GM18508 (cell line): ENCODE results near the gene JOSD1.

Experiments used
- ATAC-seq: cut with Tn5 transposase; IDR thresholded peaks from one replicate; pipeline ENCODE4 v1.9.1; 2021; ENCODE audit warnings: moderate number of reproducible peaks; ENCODE audit not compliant: insufficient read depth, unreplicated experiment

JOSD1 gene

DNA sequence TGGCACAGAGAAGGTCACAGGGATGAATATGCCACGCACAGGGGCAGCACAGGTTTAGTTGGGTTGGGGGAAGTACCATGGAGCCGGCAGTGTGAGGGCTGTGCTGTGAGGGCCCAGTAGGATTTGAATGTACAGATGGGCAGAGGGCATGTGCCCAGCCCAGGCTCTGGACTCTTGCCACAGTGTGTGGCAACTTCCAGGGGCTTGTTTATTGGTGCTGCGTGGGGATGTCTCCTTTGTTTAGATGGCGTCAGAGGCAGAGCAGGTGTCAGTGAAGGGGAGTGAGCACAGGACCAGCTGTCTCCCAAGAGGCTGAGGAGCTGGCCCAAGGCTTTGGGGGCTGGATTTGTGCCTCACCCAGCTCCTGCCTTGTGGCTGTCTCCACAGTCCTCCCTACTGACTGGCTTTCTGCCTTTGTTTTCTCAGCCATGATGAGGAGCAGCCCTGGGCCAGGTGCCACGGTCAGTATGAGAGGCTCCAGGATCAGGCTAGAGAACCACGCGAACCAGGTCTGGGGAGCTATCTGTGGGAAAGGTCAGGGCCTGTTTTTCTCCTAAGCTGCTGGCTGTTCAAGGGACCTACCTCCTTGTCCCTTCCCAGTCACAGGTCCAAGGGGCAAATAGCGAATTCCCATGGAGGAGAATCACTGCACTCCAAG is 33.1 kb upstream of the JOSD1 start:
- no peak for ATAC-seq

GRCh38 chr22:38733329-38733723 is 32.6 kb upstream of the JOSD1 start:
- no peak for ATAC-seq

GRCh38 chr22:38732251-38732815 is 31.6 kb upstream of the JOSD1 start:
- no peak for ATAC-seq

GRCh38 chr22:38731703-38732161 is 31.0 kb upstream of the JOSD1 start:
- no peak for ATAC-seq

GRCh38 chr22:38730411-38730871 is 29.7 kb upstream of the JOSD1 start:
- no peak for ATAC-seq

- no peak for ATAC-seq
Measured at GRCh38 chr22:38729946-38730345, 29.2 kb upstream of the JOSD1 start.

DNA sequence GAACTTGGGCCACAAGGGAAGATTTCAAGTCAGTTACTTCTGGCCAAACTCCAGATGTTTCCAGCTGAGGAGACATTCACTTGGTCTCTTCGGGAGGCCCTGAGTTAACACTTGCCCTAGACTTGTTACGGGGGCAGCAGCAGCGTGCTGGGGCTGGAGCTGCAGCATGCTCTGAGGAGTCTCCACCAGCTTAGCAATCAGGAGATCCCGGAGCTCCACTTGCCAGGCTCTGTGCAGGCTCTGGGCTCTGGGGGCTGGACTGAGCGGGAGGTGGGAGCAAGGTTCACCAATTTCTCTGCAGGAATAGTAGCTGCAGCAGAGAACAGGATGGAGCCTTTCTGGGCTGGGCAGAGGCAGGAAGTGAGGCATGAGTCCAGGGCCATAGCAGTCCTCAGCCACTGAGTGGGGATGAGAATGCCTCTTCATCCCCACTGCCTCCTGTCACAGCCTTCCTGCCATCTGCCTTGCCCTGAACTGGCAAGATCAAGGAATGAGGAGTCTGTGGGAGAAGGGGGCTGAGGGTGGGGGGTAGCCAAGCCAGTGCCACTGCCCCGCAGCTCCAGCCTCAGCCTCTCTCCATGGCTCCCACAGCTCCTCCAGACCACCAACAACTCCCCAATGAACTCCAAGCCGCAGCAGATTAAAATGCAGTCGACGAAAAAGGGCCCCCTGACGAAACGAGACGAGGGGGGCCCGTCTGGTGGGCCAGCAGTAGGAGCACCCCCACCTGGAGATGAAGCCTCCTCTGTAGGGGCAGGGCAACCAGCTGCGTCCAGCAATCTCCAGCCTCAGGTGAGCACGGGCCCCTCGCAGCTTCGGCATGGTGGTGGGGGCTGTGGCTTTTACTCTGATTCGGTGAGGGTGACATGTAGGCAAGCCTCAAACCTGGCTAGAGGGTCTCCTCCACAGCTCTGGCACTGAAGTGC is 28.4 kb upstream of the JOSD1 start:
- ATAC-seq, result no peak

GRCh38 chr22:38727530-38728451 is 27.0 kb upstream of the JOSD1 start:
- ATAC-seq, result no peak

GRCh38 chr22:38727123-38727522 is 26.4 kb upstream of the JOSD1 start:
- ATAC-seq, result no peak

GRCh38 chr22:38725900-38726655 is 25.3 kb upstream of the JOSD1 start:
- no peak for ATAC-seq

DNA sequence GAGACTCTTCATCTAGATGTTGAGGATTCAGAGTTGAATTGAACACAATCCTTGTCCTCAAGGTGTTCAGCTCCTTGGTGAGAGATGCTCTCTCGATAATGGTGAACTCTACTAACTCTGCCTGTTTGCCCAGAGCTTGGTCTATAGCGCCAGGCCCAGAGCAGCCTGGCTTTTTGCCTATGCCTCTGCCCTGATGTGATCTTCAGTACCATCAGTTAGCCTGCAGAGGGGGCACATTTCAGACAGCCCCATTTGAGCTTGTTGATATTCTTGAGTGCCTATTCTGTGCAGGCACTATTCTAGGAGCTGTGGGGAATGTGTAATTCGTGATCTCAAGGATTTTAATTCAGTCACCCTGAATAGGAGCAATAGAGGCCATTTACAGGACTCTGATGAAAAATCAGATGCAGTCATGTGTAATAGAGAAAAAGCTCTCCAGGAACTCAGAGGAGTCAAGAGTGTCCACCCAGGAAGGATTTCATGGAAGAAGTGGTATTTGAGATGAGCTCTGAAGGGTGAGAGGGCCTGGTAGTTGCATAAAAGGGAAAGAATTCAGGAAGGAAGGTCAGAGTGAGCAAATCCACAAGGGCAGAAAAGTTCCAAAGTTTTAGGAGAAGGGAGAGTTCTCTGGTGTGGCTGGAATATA is 24.3 kb upstream of the JOSD1 start:
- no peak for ATAC-seq

DNA sequence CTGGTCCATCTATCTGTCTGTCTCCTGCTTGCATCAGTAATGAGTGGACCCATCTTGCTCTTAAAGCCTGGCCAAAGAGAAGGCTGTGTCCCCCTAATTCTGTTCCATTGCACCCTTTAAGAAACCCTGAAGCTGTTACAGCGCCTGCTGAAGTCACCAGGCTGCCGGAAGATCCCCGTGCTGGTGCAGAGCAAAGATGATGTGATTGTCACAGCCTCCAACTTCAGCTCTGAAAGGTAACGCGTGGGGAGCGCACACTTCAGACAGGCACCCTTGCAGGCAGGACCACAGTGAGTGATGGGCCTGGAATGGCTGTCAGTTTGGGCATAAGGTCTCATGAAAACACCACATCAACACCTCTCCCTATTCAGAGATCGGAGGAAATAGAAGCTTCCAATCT is 23.4 kb upstream of the JOSD1 start:
- ATAC-seq, result no peak

DNA sequence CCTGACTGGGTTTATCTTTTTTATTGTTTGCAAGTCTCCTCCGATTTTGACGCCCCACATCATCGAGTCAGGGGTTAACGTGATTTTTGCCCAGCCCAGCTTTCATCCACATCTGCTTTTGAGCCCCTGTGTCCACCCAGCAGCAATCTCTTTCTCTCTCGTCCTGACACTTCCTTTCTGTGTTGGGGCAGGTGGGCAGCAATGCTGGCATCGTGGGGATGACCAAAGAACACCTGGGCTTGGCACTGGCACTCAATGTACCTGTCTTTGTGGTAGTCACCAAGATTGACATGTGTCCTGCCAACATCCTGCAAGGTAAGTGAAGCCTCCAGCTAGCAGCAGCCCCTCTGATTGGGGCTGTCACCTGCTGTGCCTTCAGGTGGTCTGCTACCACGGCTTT is 20.8 kb upstream of the JOSD1 start:
- no peak for ATAC-seq

DNA sequence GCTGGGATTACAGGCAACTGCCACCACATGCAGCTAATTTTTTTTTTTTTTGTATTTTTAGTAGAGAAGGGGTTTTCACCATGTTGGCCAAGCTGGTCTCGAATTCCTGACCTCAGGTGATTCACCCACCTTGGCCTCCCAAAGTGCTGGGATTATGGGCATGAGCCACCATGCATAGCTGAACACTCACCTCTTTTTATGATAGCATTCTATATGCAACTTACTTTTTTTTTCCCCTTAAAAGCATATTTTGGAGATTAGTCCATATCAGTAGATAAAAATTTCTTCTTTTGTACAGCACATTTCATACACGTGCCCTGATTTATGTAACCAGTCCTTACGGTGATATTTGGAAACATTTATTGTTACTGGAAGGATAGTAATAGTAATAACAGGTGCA is 19.6 kb upstream of the JOSD1 start:
- ATAC-seq, result no peak

DNA sequence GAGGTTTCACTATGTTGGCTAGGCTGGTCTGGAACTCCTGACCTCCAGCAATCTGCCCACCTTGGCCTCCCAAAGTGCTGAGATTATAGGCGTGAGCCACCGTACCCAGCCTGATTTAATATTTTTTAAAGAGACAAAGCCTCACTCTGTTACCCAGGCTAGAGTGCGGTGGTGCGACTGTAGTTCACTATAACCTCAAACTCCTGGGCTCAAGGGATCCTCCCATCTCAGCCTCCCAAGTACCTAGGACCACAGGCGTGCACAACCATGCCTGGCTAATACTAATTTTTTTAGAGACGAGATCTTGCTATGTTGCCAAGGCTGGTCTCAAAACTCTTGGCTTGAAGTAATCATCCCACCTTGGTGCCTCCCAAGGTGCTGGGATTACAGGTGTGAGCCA is 18.5 kb upstream of the JOSD1 start:
- ATAC-seq, result no peak

DNA sequence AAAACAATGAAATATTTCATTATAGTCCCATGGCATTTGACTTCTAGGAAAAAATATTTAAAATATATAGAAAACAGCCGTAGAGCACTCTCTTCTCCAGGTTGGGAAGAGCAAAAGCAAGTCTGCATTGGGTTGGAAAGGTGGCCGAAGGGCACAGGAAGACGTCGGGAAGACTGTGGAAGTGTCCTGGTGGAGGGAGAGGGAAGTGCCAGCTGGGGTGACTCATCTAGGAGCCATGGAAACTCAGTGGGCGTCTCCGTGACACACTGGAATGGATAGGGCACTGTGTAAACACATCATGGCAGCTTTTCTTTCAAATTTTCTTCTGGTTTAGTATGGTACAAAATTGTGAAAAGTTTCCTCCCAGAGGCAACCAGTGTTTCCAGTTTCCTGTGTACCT is 17.7 kb upstream of the JOSD1 start:
- ATAC-seq, result no peak

- ATAC-seq, result no peak
Measured at GRCh38 chr22:38717244-38717643, 16.5 kb upstream of the JOSD1 start.

DNA sequence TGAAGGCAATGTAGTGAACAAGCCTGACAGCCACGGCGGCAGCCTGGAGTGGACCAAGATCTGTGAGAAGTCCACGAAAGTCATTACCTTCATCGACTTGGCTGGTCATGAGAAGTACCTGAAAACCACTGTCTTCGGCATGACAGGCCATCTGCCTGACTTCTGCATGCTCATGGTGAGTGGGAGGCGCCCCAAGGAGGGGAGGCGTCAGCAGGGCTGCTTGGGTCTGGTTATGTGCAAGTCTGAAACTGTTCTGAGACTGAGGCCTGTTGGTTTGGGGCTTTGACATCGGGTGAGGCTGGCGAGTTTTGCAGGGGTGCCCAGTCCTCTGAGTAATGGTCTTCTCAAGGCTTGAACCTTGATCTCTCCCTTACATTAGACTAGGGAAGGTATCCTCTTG is 16.1 kb upstream of the JOSD1 start:
- no peak for ATAC-seq

DNA sequence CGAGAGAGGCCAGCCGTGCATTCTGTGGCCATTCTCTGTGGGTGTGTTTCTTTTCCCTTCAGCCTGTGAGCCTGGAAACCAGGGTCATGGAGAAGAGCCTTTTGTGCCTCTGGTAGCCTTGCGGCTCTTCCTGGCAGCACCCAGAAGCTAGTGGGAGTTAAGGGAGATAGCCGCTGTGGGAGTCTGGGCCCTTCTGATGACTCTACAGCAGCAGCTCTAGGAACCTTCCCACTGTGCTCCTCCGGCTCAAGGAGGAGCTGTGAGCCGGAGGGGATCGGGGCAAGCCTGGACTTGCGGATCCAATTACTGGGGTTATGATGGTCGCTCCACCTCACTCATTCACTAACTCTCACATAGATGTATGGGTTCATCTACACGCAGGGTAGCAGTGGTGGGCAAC is 15.5 kb upstream of the JOSD1 start:
- no peak for ATAC-seq
